ENCODE data around the gene SLC8A1. TPM values are rescaled to one million over a fixed set of nuclear protein-coding genes. Genes with fewer than 3 reads are reported as not detected.

SLC8A1 gene
- total RNA-seq, 1 experiment from 2014 or later: not detected

- Histone ChIP-seq H3K4me3 (ENCODE audit: low read depth, low read length, poor library complexity, severe bottlenecking) (no peak overlapping the region), H3K27ac (ENCODE audit: low read depth, low read length, poor library complexity, severe bottlenecking) (no peak overlapping the region), H3K9me3 (ENCODE audit: low read depth, low read length, poor library complexity, severe bottlenecking) (no peaks in the 10 kb centered on the region), H3K27me3 (replicated peaks; ENCODE audit: insufficient read depth, low read depth, low read length, poor library complexity) (peaks cover 85% of the 10 kb centered on the region), H3K36me3 (ENCODE audit: insufficient read depth, low read length, poor library complexity, severe bottlenecking) (no peaks in the 10 kb centered on the region), H3K4me1 (ENCODE audit: insufficient read depth, low read length, poor library complexity, severe bottlenecking) (no peaks in the 10 kb centered on the region)
- intact Hi-C loops (cut with micrococcal nuclease; ENCODE audit: unreplicated experiment): no loop called here
- BruUV-seq (replicated peaks): no TSS peak
- ChIA-PET CTCF (no interaction called here), POLR2A (ENCODE audit: low non-redundant PET) (no interaction called here)
- TF ChIP-seq CTCF (conservative IDR thresholded peaks at IDR 0.05; ENCODE audit: low read depth, low read length) (no peak), EZH2 (IDR thresholded peaks at IDR 0.05; ENCODE audit: borderline replicate concordance, low read depth, low read length, poor library complexity, severe bottlenecking) (no peak)
- DNase-seq (ENCODE audit: low spot score): no peak
These were observed 3.8 kb upstream of the SLC8A1 start for GRCh38 chr2:40455661-40456060.

- Histone ChIP-seq H3K4me1 (ENCODE audit: insufficient read depth, low read length, poor library complexity, severe bottlenecking) (no peaks in the 10 kb centered on the region), H3K4me3 (ENCODE audit: low read depth, low read length, poor library complexity, severe bottlenecking) (no peak overlapping the region), H3K9me3 (ENCODE audit: low read depth, low read length, poor library complexity, severe bottlenecking) (no peaks in the 10 kb centered on the region), H3K27ac (ENCODE audit: low read depth, low read length, poor library complexity, severe bottlenecking) (no peak overlapping the region), H3K36me3 (ENCODE audit: insufficient read depth, low read length, poor library complexity, severe bottlenecking) (no peaks in the 10 kb centered on the region), H3K27me3 (replicated peaks; ENCODE audit: insufficient read depth, low read depth, low read length, poor library complexity) (peaks cover 93% of the 10 kb centered on the region)
- no peak for DNase-seq (ENCODE audit: low spot score)
- CTCF ChIA-PET: no interaction called here
- BruUV-seq (replicated peaks): no TSS peak
- no peak for TF ChIP-seq CTCF (conservative IDR thresholded peaks at IDR 0.05; ENCODE audit: low read depth, low read length)
- TF ChIP-seq EZH2 (IDR thresholded peaks at IDR 0.05; ENCODE audit: borderline replicate concordance, low read depth, low read length, poor library complexity, severe bottlenecking): no peak
- intact Hi-C loops (cut with micrococcal nuclease; ENCODE audit: unreplicated experiment): no loop called here
- POLR2A ChIA-PET (ENCODE audit: low non-redundant PET): no interaction called here
These were observed 2.4 kb upstream of the SLC8A1 start for GRCh38 chr2:40454321-40454720.

- POLR2A ChIA-PET (ENCODE audit: low non-redundant PET): no interaction called here
- no peak overlapping the region for H3K4me3 ChIP-seq (ENCODE audit: low read depth, low read length, poor library complexity, severe bottlenecking)
- no peak for DNase-seq (ENCODE audit: low spot score)
- peaks cover 88% of the 10 kb centered on the region for H3K27me3 ChIP-seq (replicated peaks; ENCODE audit: insufficient read depth, low read depth, low read length, poor library complexity)
- BruUV-seq (replicated peaks): no TSS peak
- intact Hi-C loops (cut with micrococcal nuclease; ENCODE audit: unreplicated experiment): no loop called here
- no peak overlapping the region for H3K27ac ChIP-seq (ENCODE audit: low read depth, low read length, poor library complexity, severe bottlenecking)
- TF ChIP-seq CTCF (conservative IDR thresholded peaks at IDR 0.05; ENCODE audit: low read depth, low read length) (no peak), EZH2 (IDR thresholded peaks at IDR 0.05; ENCODE audit: borderline replicate concordance, low read depth, low read length, poor library complexity, severe bottlenecking) (no peak)
- CTCF ChIA-PET: no interaction called here
- no peaks in the 10 kb centered on the region for H3K9me3 ChIP-seq (ENCODE audit: low read depth, low read length, poor library complexity, severe bottlenecking)
- H3K4me1 ChIP-seq (ENCODE audit: insufficient read depth, low read length, poor library complexity, severe bottlenecking): no peaks in the 10 kb centered on the region
- no peaks in the 10 kb centered on the region for H3K36me3 ChIP-seq (ENCODE audit: insufficient read depth, low read length, poor library complexity, severe bottlenecking)
These were observed 896 bp upstream of the SLC8A1 start for GRCh38 chr2:40452786-40453185.
